NCI-H1417 treated with DMSO at 0.1 percent for 48 hours (cell line): Measurements from ENCODE around the gene ARHGAP22.

ENCODE experiments used
- DNase-seq: peaks from one replicate; lab custom pipeline; 2025; lab: John Stamatoyannopoulos, UW

The ARHGAP22 gene

GRCh38 chr10:48463318-48464003 is 141.4 kb downstream of the ARHGAP22 start:
- no peak for DNase-seq

GRCh38 chr10:48462482-48463020 is 142.3 kb downstream of the ARHGAP22 start:
- no peak for DNase-seq

- no peak for DNase-seq
Measured at GRCh38 chr10:48461623-48462481, 143.0 kb downstream of the ARHGAP22 start.

- no peak for DNase-seq
Measured at GRCh38 chr10:48460182-48460581, 144.7 kb downstream of the ARHGAP22 start.

GRCh38 chr10:48459270-48460150 is 145.4 kb downstream of the ARHGAP22 start:
- DNase-seq: no peak

- DNase-seq: no peak
Measured at GRCh38 chr10:48458662-48459048, 146.2 kb downstream of the ARHGAP22 start.

- DNase-seq: no peak
Measured at GRCh38 chr10:48457949-48458661, 146.8 kb downstream of the ARHGAP22 start.

- DNase-seq: no peak
Measured at GRCh38 chr10:48456808-48457761, 147.8 kb downstream of the ARHGAP22 start.

- DNase-seq: no peak
Measured at GRCh38 chr10:48456361-48456804, 148.5 kb downstream of the ARHGAP22 start.

GRCh38 chr10:48455392-48456151 is 149.3 kb downstream of the ARHGAP22 start:
- no peak for DNase-seq

GRCh38 chr10:48455055-48455391 is 149.8 kb downstream of the ARHGAP22 start:
- no peak for DNase-seq

- no peak for DNase-seq
Measured at GRCh38 chr10:48454302-48455054, 150.4 kb downstream of the ARHGAP22 start.

GRCh38 chr10:48453451-48454301 is 151.2 kb downstream of the ARHGAP22 start:
- DNase-seq: no peak

- DNase-seq: no peak
Measured at GRCh38 chr10:48452879-48453412, 151.9 kb downstream of the ARHGAP22 start.

GRCh38 chr10:48451969-48452878 is 152.6 kb downstream of the ARHGAP22 start:
- DNase-seq: no peak

- no peak for DNase-seq
Measured at GRCh38 chr10:48450741-48451466, 154.0 kb downstream of the ARHGAP22 start.
